SK-N-SH (cell line): ENCODE data around the gene PPP1R27. TPM values are rescaled to one million over a fixed set of nuclear protein-coding genes. Genes with fewer than 3 reads are reported as not detected.

Experiments used
- CTCF ChIA-PET: fragments of 300-600, 350-600 bp; formaldehyde crosslinking; extraction: SDS; loops from one replicate; lab custom pipeline; 2021; lab: Yijun Ruan, JAX
- POLR2A ChIA-PET: fragments of 350-600 bp; sonication (Branson Sonifier 250); formaldehyde crosslinking; extraction: SDS; loops from one replicate; lab custom pipeline; 2020; ENCODE audit warnings: antibody characterized with exemption, inconsistent platforms; lab: Yijun Ruan, JAX
- DNase-seq: peaks from one replicate; pipeline ENCODE4 v3.0.0; 2012
- H2AFZ ChIP-seq: fragments of 200-600 bp; sonication (generic); 2 replicates; pipeline ENCODE4 v1.8.1; 2016; ENCODE audit warnings: antibody characterized with exemption, mild to moderate bottlenecking, low read depth
- H3F3A ChIP-seq: fragments of 200-600 bp; sonication (generic); replicated peaks from 2 replicates; pipeline ENCODE3; 2016; ENCODE audit warnings: antibody characterized with exemption, mild to moderate bottlenecking; ENCODE audit not compliant: insufficient read depth
- H3K27ac ChIP-seq, 2 experiments: fragments of 200-500 bp in 1 of 2; fragments of 200-600 bp in 1 of 2; sonication (Bioruptor generic) in 1 of 2; sonication (generic), shearing (Covaris generic) in 1 of 2; 2 replicates each; pipeline versions ENCODE4 v1.5.1 to v1.6.1; 2014 to 2016; ENCODE audit warnings: low read depth in 2 of 2, inconsistent platforms in 1 of 2, low read length in 1 of 2, mild to moderate bottlenecking in 1 of 2, mixed read lengths in 1 of 2
- H3K27me3 ChIP-seq: fragments of 200-600 bp; sonication (generic), shearing (Covaris generic); 2 replicates; pipeline ENCODE4 v1.6.1; 2016; ENCODE audit warnings: mixed run types; ENCODE audit not compliant: insufficient read depth
- H3K36me3 ChIP-seq, 2 experiments: fragments of 200-500 bp in 1 of 2; fragments of 200-600 bp in 1 of 2; sonication (Bioruptor generic) in 1 of 2; sonication (generic) in 1 of 2; replicated peaks in 1 of 2; 2 replicates each; pipeline versions ENCODE3 to v1.5.1; 2014 to 2016; ENCODE audit warnings: low read length in 1 of 2, mild to moderate bottlenecking in 1 of 2; ENCODE audit not compliant: insufficient read depth in 2 of 2, control insufficient read depth in 1 of 2
- H3K4me1 ChIP-seq, 2 experiments: fragments of 200-500 bp in 1 of 2; fragments of 200-600 bp in 1 of 2; sonication (Bioruptor generic) in 1 of 2; sonication (generic), shearing (Covaris generic) in 1 of 2; 2 replicates each; pipeline versions ENCODE4 v1.5.1 to v1.6.1; 2014 to 2016; ENCODE audit warnings: low read depth in 1 of 2, low read length in 1 of 2, mixed run types in 1 of 2; ENCODE audit not compliant: insufficient read depth in 2 of 2, control insufficient read depth in 1 of 2
- H3K4me2 ChIP-seq: fragments of 200-600 bp; sonication (generic), shearing (Covaris generic); 2 replicates; pipeline ENCODE4 v1.6.1; 2017; ENCODE audit warnings: mixed run types
- H3K4me3 ChIP-seq, 2 experiments: fragments of 200-500 bp in 1 of 2; fragments of 200-600 bp in 1 of 2; sonication (Bioruptor generic) in 1 of 2; sonication (generic), shearing (Covaris generic) in 1 of 2; 2 replicates each; pipeline versions ENCODE4 v1.5.1 to v1.8.1; 2014 to 2016; ENCODE audit warnings: low read depth in 2 of 2, inconsistent platforms in 1 of 2, low read length in 1 of 2, mild to moderate bottlenecking in 1 of 2, mixed read lengths in 1 of 2, moderate library complexity in 1 of 2
- H3K79me2 ChIP-seq: fragments of 200-600 bp; sonication (generic); 2 replicates; pipeline ENCODE4 v1.8.1; 2017; ENCODE audit warnings: mild to moderate bottlenecking; ENCODE audit not compliant: insufficient read depth
- H3K9ac ChIP-seq: fragments of 200-600 bp; sonication (generic); 2 replicates; pipeline ENCODE4 v1.6.1; 2017; ENCODE audit warnings: mixed run types
- H3K9me2 ChIP-seq: fragments of 200-600 bp; sonication (generic); 2 replicates; pipeline ENCODE4 v1.6.1; 2017; ENCODE audit warnings: mixed run types
- H3K9me3 ChIP-seq: fragments of 200-600 bp; sonication (generic); 2 replicates; pipeline ENCODE4 v1.6.1; 2017; ENCODE audit warnings: mixed run types, mild to moderate bottlenecking, moderate library complexity
- H4K20me1 ChIP-seq: fragments of 200-600 bp; sonication (generic); 2 replicates; pipeline ENCODE4 v1.6.1; 2017; ENCODE audit warnings: mild to moderate bottlenecking, mixed run types; ENCODE audit not compliant: insufficient read depth
- CHD2 ChIP-seq: fragments of 150-350 bp; IDR thresholded peaks from 2 replicates; pipeline ENCODE4 v1.6.1; 2018; ENCODE audit warnings: low read length; ENCODE audit not compliant: partially characterized antibody
- PBX3 ChIP-seq: IDR thresholded peaks from 2 replicates; pipeline ENCODE4; 2012
- POLR2AphosphoS5 ChIP-seq: IDR thresholded peaks from 2 replicates; pipeline ENCODE4 v1.6.1; 2012; ENCODE audit warnings: low read depth, low read length
- RFX5 ChIP-seq: IDR thresholded peaks from 2 replicates; pipeline ENCODE4 v1.6.1; 2012; ENCODE audit warnings: mild to moderate bottlenecking, improper control_type of control experiment, low read length
- WGBS: methylation state at CpG from one replicate; pipeline ENCODE4 v1.1.6; 2017; ENCODE audit warnings: low lambda C conversion rate; 5-methylcytosine and 5-hydroxymethylcytosine counted together
- polyA plus RNA-seq, 3 experiments: library from polyadenylated mRNA; depleted of rRNA; stranded (reverse); fragments of >200 nt; gene quantifications; 2 replicates each; pipeline ENCODE4 v1.2.3, GENCODE V29; 2012

PPP1R27 gene
- polyA plus RNA-seq, 1 of the 3 experiments (the other 2 are of a cell fraction) = 0.07 TPM

- POLR2A ChIA-PET = no interaction called here
- H2AFZ ChIP-seq = no peak overlapping the region
- H3K4me1 ChIP-seq = peaks cover 0 to 9% of the 10 kb centered on the region in 2 experiments; a peak in 1 of 4 replicates
- H3K27me3 ChIP-seq = no peaks in the 10 kb centered on the region
- H4K20me1 ChIP-seq = no peaks in the 10 kb centered on the region; the same call in 1 of the 2 replicates
- peaks cover 18% of the 10 kb centered on the region for H3F3A ChIP-seq
- TF ChIP-seq CHD2 = no peak
- no peak for DNase-seq
- no peak overlapping the region for H3K4me2 ChIP-seq
- no peak overlapping the region for H3K9ac ChIP-seq
- peaks cover 5% of the 10 kb centered on the region; the same call in 1 of the 2 replicates for H3K79me2 ChIP-seq
- H3K4me3 ChIP-seq = no peak overlapping the region
- CTCF ChIA-PET = interaction anchor here (1.2 to 3.4 kb wide), 5 partner anchors 9 to 103 kb away, joined by 3 to 8 read pairs (median 4); no protein-coding TSS in a partner anchor
- H3K9me2 ChIP-seq = no peaks in the 10 kb centered on the region
- peaks cover 0 to 12% of the 10 kb centered on the region in 2 experiments for H3K36me3 ChIP-seq
- no peak overlapping the region for H3K27ac ChIP-seq
- H3K9me3 ChIP-seq = no peaks in the 10 kb centered on the region
- WGBS = 61% methylated on average over 17 of the region's 17 CpGs
These were observed 4.0 kb upstream of the PPP1R27 start for GRCh38 chr17:81838753-81839255.

- no peak for DNase-seq
- Histone ChIP-seq H3K79me2 (peaks cover 13% of the 10 kb centered on the region), H2AFZ (no peak overlapping the region), H4K20me1 (no peaks in the 10 kb centered on the region), H3F3A (peaks cover 12% of the 10 kb centered on the region), H3K9me3 (no peaks in the 10 kb centered on the region), H3K9me2 (no peaks in the 10 kb centered on the region), H3K4me3 (no peak overlapping the region), H3K27me3 (no peaks in the 10 kb centered on the region), H3K4me2 (no peak overlapping the region), H3K9ac (no peak overlapping the region), H3K4me1 (peaks cover 0 to 10% of the 10 kb centered on the region in 2 experiments; a peak in 1 of 4 replicates), H3K36me3 (peaks cover 0 to under 1% of the 10 kb centered on the region in 2 experiments), H3K27ac (no peak overlapping the region)
- ChIA-PET POLR2A (no interaction called here), CTCF (interaction anchor here (1.0 to 2.0 kb wide), 2 partner anchors 17 to 30 kb away, joined by 3 to 6 read pairs; no protein-coding TSS in a partner anchor)
- TF ChIP-seq PBX3 (peak; percentile 41), POLR2AphosphoS5 (no peak)
- WGBS = 76% methylated on average over 9 of the region's 9 CpGs
These were observed 2.8 kb upstream of the PPP1R27 start for GRCh38 chr17:81837641-81838040.

- Histone ChIP-seq H3K27me3 (no peaks in the 10 kb centered on the region), H4K20me1 (peaks cover 17% of the 10 kb centered on the region; the same call in 1 of the 2 replicates), H3K4me3 (peak overlapping the region; percentile 70 to 86), H3K4me1 (peaks cover 0 to 22% of the 10 kb centered on the region in 2 experiments; a peak in 3 of 4 replicates), H3K4me2 (peak overlapping the region; percentile 99), H3F3A (peaks cover 17% of the 10 kb centered on the region), H3K9ac (peak overlapping the region; percentile 97), H3K36me3 (no peaks in the 10 kb centered on the region), H3K9me2 (no peaks in the 10 kb centered on the region), H3K27ac (peak overlapping the region; percentile 86 to 90), H3K9me3 (no peaks in the 10 kb centered on the region), H2AFZ (peak overlapping the region; percentile 75), H3K79me2 (peaks cover 47% of the 10 kb centered on the region)
- no peak for DNase-seq
- WGBS = 86% methylated on average over 31 of the region's 31 CpGs
- POLR2A ChIA-PET = interaction anchor here (0.7 to 2.1 kb wide), 8 partner anchors 8 to 167 kb away, joined by 3 to 13 read pairs (median 5); partner anchors contain the start of genes ARHGDIA, CCDC137 and MRPL12
- CTCF ChIA-PET = interaction anchor here (0.9 to 2.5 kb wide), 11 partner anchors 8 to 196 kb away, joined by 3 to 11 read pairs (median 4); no protein-coding TSS in a partner anchor
- no peak for TF ChIP-seq RFX5
These were observed 674 bp downstream of the PPP1R27 start for GRCh38 chr17:81833921-81834830.
